Measurements from ENCODE around the gene ZNF205.

The ZNF205 gene

DNA sequence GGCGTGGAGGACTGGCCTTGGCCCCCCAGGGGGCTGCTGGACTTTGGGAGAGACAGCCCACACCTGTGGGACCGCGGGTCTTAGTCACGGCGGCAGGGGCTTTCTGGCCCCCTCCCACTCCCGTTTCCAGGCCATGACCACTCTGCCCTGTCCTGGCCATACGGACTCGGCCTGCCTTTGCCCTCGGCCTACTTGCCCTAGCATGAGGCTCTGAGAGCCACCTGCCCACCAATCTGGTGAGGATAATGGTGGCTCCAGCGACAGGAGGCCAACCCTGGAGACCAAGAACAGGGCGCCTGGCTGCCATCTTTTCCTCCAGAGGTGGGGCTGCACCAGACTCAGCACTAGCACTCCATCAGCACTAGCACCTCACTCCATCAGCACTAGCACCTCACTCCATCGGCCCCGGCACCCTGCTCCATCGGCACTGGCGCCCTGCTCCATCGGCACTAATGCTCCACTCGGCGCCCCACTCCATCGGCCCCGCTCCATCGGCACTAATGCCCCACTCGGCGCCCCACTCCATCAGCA, 29.5 kb downstream of the ZNF205 start (continued):
- no peak for TF ChIP-seq ZNF394 (tag by site-specific recombination; IDR thresholded peaks at IDR 0.05; ENCODE audit: borderline replicate concordance)
- TF ChIP-seq, protein P1, sequence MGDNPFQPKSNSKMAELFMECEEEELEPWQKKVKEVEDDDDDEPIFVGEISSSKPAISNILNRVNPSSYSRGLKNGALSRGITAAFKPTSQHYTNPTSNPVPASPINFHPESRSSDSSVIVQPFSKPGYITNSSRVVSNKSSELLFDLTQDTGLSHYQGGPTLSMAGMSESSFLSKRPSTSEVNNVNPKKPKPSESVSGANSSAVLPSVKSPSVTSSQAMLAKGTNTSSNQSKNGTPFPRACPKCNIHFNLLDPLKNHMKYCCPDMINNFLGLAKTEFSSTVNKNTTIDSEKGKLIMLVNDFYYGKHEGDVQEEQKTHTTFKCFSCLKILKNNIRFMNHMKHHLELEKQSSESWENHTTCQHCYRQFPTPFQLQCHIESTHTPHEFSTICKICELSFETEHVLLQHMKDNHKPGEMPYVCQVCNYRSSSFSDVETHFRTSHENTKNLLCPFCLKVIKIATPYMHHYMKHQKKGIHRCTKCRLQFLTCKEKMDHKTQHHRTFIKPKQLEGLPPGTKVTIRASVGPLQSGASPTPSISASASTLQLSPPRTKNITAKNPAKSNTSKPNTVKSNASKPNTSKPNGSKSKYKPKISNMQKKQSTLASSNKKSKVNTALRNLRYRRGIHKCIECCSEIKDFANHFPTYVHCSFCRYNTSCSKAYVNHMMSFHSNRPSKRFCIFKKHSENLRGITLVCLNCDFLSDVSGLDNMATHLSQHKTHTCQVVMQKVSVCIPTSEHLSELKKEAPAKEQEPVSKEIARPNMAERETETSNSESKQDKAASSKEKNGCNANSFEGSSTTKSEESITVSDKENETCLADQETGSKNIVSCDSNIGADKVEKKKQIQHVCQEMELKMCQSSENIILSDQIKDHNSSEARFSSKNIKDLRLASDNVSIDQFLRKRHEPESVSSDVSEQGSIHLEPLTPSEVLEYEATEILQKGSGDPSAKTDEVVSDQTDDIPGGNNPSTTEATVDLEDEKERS (tag by site-specific recombination; IDR thresholded peaks at IDR 0.05) = no peak
- TF ChIP-seq ZNF658 (tag by site-specific recombination; IDR thresholded peaks at IDR 0.05) = no peak

DNA sequence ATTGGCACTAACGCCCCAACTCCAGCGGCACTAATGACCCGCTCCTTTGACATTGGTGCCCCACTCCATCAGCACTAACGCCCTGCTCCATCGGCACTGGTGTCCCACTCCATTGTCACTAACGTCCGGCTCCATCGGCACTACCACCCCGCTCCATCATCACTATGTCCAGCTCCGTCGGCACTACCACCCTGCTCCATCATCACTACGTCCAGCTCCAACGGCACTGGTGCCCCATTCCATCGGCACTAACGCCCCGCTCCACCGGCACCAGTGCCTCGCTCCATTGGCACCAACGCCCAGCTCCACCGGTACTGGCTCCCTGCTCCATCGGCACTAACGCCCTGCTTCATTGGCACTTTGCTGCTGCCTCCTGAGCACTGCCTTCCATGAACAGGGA, 29.9 kb downstream of the ZNF205 start:
- TF ChIP-seq, protein P2, sequence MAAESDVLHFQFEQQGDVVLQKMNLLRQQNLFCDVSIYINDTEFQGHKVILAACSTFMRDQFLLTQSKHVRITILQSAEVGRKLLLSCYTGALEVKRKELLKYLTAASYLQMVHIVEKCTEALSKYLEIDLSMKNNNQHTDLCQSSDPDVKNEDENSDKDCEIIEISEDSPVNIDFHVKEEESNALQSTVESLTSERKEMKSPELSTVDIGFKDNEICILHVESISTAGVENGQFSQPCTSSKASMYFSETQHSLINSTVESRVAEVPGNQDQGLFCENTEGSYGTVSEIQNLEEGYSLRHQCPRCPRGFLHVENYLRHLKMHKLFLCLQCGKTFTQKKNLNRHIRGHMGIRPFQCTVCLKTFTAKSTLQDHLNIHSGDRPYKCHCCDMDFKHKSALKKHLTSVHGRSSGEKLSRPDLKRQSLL (tag by site-specific recombination; IDR thresholded peaks at IDR 0.05) = peak; percentile 89; the same call in 1 of the 2 replicates
- TF ChIP-seq ZNF776 (tag by site-specific recombination; IDR thresholded peaks at IDR 0.05; ENCODE audit: borderline replicate concordance) = no peak
- Histone ChIP-seq H3K36me3 (ENCODE audit: control insufficient read depth in 2 of 2, insufficient read depth in 1 of 2, low read length in 2 of 2) (peaks cover 0 to 42% of the 10 kb centered on the region in 2 experiments; a peak in 1 of 3 replicates), H3K9me3 (ENCODE audit: control insufficient read depth, insufficient read depth, low read depth, low read length) (no peaks in the 10 kb centered on the region), H3K4me1 (ENCODE audit: control insufficient read depth, insufficient read depth, low read length) (no peaks in the 10 kb centered on the region), H3K4me3 (ENCODE audit: low read depth, low read length) (no peak overlapping the region), H3K27ac (ENCODE audit: extremely low read depth, low read depth, low read length) (no peak overlapping the region)
- ChIA-PET POLR2A (interaction anchor here (1.0 kb wide), 1 partner anchor 13 kb away, joined by 4 read pairs; no protein-coding TSS in a partner anchor), CTCF (interaction anchor here (1.2 kb wide), 1 partner anchor 13 kb away, joined by 3 read pairs; no protein-coding TSS in a partner anchor)

- Histone ChIP-seq H3K27ac (ENCODE audit: extremely low read depth, low read depth, low read length) (no peak overlapping the region), H3K36me3 (ENCODE audit: control insufficient read depth in 2 of 2, insufficient read depth in 1 of 2, low read length in 2 of 2) (peaks cover 0 to 38% of the 10 kb centered on the region in 2 experiments; a peak in 1 of 3 replicates), H3K4me1 (ENCODE audit: control insufficient read depth, insufficient read depth, low read length) (no peaks in the 10 kb centered on the region), H3K9me3 (ENCODE audit: control insufficient read depth, insufficient read depth, low read depth, low read length) (no peaks in the 10 kb centered on the region), H3K4me3 (ENCODE audit: low read depth, low read length) (no peak overlapping the region)
- TF ChIP-seq ZNF175 (tag by site-specific recombination; IDR thresholded peaks at IDR 0.05) = no peak
- no peak for TF ChIP-seq ZNF19 (tag by site-specific recombination; IDR thresholded peaks at IDR 0.05; ENCODE audit: low read depth)
- TF ChIP-seq, protein P3, sequence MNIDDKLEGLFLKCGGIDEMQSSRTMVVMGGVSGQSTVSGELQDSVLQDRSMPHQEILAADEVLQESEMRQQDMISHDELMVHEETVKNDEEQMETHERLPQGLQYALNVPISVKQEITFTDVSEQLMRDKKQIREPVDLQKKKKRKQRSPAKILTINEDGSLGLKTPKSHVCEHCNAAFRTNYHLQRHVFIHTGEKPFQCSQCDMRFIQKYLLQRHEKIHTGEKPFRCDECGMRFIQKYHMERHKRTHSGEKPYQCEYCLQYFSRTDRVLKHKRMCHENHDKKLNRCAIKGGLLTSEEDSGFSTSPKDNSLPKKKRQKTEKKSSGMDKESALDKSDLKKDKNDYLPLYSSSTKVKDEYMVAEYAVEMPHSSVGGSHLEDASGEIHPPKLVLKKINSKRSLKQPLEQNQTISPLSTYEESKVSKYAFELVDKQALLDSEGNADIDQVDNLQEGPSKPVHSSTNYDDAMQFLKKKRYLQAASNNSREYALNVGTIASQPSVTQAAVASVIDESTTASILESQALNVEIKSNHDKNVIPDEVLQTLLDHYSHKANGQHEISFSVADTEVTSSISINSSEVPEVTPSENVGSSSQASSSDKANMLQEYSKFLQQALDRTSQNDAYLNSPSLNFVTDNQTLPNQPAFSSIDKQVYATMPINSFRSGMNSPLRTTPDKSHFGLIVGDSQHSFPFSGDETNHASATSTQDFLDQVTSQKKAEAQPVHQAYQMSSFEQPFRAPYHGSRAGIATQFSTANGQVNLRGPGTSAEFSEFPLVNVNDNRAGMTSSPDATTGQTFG (tag by site-specific recombination; IDR thresholded peaks at IDR 0.05; ENCODE audit: borderline replicate concordance) = no peak
- no peak for TF ChIP-seq ZNF639 (tag by site-specific recombination; IDR thresholded peaks at IDR 0.05)
- no peak for TF ChIP-seq ZNF157 (tag by site-specific recombination; IDR thresholded peaks at IDR 0.05)
- no peak for TF ChIP-seq ZSCAN23 (tag by site-specific recombination; IDR thresholded peaks at IDR 0.05)
- no peak for TF ChIP-seq ZNF623 (tag by site-specific recombination; IDR thresholded peaks at IDR 0.05)
- TF ChIP-seq, protein P4, sequence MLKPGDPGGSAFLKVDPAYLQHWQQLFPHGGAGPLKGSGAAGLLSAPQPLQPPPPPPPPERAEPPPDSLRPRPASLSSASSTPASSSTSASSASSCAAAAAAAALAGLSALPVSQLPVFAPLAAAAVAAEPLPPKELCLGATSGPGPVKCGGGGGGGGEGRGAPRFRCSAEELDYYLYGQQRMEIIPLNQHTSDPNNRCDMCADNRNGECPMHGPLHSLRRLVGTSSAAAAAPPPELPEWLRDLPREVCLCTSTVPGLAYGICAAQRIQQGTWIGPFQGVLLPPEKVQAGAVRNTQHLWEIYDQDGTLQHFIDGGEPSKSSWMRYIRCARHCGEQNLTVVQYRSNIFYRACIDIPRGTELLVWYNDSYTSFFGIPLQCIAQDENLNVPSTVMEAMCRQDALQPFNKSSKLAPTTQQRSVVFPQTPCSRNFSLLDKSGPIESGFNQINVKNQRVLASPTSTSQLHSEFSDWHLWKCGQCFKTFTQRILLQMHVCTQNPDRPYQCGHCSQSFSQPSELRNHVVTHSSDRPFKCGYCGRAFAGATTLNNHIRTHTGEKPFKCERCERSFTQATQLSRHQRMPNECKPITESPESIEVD (tag by site-specific recombination; IDR thresholded peaks at IDR 0.05) = no peak
- CTCF ChIA-PET = interaction anchor here (1.2 kb wide), 1 partner anchor 13 kb away, joined by 3 read pairs; no protein-coding TSS in a partner anchor
- POLR2A ChIA-PET = interaction anchor here (1.0 kb wide), 1 partner anchor 13 kb away, joined by 4 read pairs; no protein-coding TSS in a partner anchor
Observed at GRCh38 chr16:3142770-3143169, 30.4 kb downstream of the ZNF205 start.
